Suprapubic skin (tissue), 4 donors: ENCODE results near the gene CREB3L4. TPM values are rescaled to one million over a fixed set of nuclear protein-coding genes. Genes with fewer than 3 reads are reported as not detected.
"Not testable (repeated sequence)": the region's sequence is repeated elsewhere in the genome, so short reads cannot be mapped to it uniquely, and the experiment has no call there.

Source experiments
- DNase-seq, 2 donors: peaks; one replicate each; pipeline ENCODE4 v3.0.0-alpha.2; 2019; ENCODE audit warnings: low spot score in 2 of 2
- H3K27ac ChIP-seq: fragments of 200-600 bp; sonication (generic); one replicate; pipeline ENCODE4 v1.5.1; 2019
- H3K27me3 ChIP-seq: fragments of 200-600 bp; sonication (generic); one replicate; pipeline ENCODE4 v1.5.1; 2019
- H3K36me3 ChIP-seq: fragments of 200-600 bp; sonication (generic); one replicate; pipeline ENCODE4 v1.5.1; 2019
- H3K4me1 ChIP-seq: fragments of 200-600 bp; sonication (generic); one replicate; pipeline ENCODE4 v1.5.1; 2019
- H3K4me3 ChIP-seq: fragments of 200-600 bp; sonication (generic); one replicate; pipeline ENCODE4 v1.5.1; 2019; ENCODE audit warnings: mild to moderate bottlenecking
- H3K9me3 ChIP-seq: fragments of 200-600 bp; sonication (generic); one replicate; pipeline ENCODE4 v1.5.1; 2019
- CTCF ChIP-seq, 2 donors: fragments of 200-600 bp in 1 of 2; fragments of 450-650 bp in 1 of 2; sonication (generic) in 1 of 2; IDR thresholded peaks; one replicate each; pipeline ENCODE4 v1.5.1; 2016 to 2019; ENCODE audit warnings: antibody characterized with exemption in 2 of 2, mild to moderate bottlenecking in 1 of 2, moderate library complexity in 1 of 2
- EP300 ChIP-seq: sonication (generic); formaldehyde crosslinking; IDR thresholded peaks from one replicate; pipeline ENCODE4 v1.6.1; 2017; ENCODE audit warnings: antibody characterized with exemption
- POLR2A ChIP-seq, 2 donors: fragments of 450-650 bp; IDR thresholded peaks; one replicate each; pipeline ENCODE4 v1.6.1; 2017; ENCODE audit warnings: antibody characterized with exemption in 2 of 2, mild to moderate bottlenecking in 2 of 2, moderate library complexity in 2 of 2
- POLR2AphosphoS5 ChIP-seq, 3 donors: sonication (generic); formaldehyde crosslinking; IDR thresholded peaks; one replicate each; pipeline ENCODE4 v1.6.1; 2017; ENCODE audit warnings: antibody characterized with exemption in 3 of 3
- WGBS: methylation state at CpG from one replicate; pipeline ENCODE4 v1.1.5; 2018; 5-methylcytosine and 5-hydroxymethylcytosine counted together
- total RNA-seq, 4 donors: library from RNA; depleted of rRNA; stranded (reverse); fragments of >200 nt; gene quantifications; one replicate each; pipeline ENCODE4 v1.1.0, GENCODE V29; 2016

CREB3L4 gene
- total RNA-seq, 4 donors from 2014 or later: 16.6 to 41.0 (median 20.3) TPM

- H3K36me3 ChIP-seq: peaks cover 38% of the 10 kb centered on the region
- H3K9me3 ChIP-seq: no peaks in the 10 kb centered on the region
- DNase-seq: no peak
- TF ChIP-seq POLR2A (IDR thresholded peaks at IDR 0.05): no peak
- no peak for TF ChIP-seq POLR2AphosphoS5 (IDR thresholded peaks at IDR 0.05)
- no peak for TF ChIP-seq EP300
- TF ChIP-seq CTCF (IDR thresholded peaks at IDR 0.05): no peak
- no peaks in the 10 kb centered on the region for H3K27me3 ChIP-seq
- WGBS: 64% methylated on average over 9 of the region's 9 CpGs
- H3K4me3 ChIP-seq: peak overlapping the region; percentile 75
- H3K27ac ChIP-seq: no peak overlapping the region
- H3K4me1 ChIP-seq: peaks cover 21% of the 10 kb centered on the region
Measured at GRCh38 chr1:153978274-153978909, 10.7 kb downstream of the CREB3L4 start.

DNA sequence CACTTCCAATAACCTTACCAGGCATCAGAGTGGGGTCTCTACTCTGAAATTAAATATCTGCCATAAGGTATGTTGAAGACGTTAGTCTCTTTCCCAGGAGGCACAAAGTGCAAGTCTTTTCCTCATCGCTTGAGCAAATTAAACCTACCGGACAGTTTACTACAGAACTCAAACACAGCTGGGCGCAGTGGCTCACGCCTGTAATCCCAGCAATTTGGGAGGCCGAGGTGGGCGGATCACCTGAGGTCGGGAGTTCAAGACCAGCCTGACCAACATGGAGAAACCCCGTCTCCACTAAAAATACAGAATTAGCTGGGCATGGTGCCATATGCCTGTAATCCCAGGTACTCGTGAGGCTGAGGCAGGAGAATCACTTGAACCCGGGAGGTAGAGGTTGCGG is 11.4 kb downstream of the CREB3L4 start:
- WGBS: 93% methylated on average over 12 of the region's 12 CpGs
- Histone ChIP-seq H3K4me1 (peaks cover 22% of the 10 kb centered on the region), H3K36me3 (peaks cover 31% of the 10 kb centered on the region)
- H3K27me3 ChIP-seq, H3K27ac ChIP-seq, H3K9me3 ChIP-seq, H3K4me3 ChIP-seq: not testable (repeated sequence)
- peak in 1 of 2 donors; percentile 31 for DNase-seq

DNA sequence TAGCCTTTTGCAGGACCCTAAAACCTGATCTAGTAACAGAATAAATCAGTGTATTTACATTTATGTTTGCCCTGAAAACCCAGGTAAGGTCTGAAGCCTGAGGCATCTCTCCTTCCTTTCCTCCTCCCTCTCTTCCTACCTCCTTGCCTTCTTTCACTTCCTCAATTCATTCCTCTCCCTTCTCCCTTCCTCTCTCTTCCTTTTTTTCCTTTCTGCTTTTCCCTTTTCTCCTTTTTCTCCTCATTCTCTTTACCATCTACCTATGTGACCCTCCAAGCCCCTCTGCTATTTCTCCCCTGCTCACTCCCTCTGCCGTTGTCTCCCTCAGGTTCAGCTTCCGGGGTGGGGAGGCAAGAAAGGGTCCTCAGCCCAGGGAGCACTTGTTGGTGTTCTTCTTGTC is 14.0 kb downstream of the CREB3L4 start:
- 82% methylated on average over 2 of the region's 2 CpGs for WGBS

DNA sequence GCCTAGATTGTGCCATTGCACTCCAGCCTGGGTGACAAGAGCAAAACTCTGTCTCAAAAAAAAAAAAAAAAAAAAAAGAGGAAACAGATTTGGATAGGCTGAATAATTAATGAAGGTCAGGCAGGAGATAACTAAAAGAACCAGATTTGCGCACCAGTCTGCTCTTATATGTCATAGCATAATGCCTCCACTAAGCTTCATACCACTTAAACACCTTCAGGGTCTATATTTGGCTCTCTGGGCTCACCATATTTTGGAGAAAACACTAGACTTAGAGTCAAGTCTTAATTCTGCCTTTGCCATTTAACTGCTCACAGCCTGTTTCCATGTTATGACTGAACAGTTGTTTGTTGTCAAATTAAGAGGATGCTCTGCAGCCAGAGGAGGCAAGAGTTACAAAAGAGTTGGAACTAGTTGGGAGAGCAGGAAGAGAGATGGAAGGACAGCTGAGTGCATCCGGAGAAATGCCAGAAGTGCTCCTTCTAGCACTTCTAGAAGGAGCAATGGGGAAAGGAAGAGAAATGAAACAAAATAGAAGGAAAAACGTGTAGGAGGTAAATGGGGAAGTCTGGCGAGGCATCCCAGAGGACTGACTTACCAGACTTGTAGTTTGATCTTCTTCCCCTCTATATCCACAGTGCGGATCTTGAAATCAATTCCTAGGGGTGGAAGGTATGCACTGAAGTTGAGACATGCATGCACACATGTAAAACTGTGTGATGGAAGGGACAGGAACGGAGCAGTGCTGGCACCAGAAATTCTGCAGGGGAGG is 16.6 kb downstream of the CREB3L4 start:
- peak overlapping the region; percentile 90 for H3K27ac ChIP-seq
- H3K4me3 ChIP-seq: peak overlapping the region; percentile 63

More for the DNA sequence above, 14.0 kb downstream of the CREB3L4 start:
- DNase-seq, H3K27ac ChIP-seq, H3K9me3 ChIP-seq, H3K27me3 ChIP-seq, H3K4me3 ChIP-seq: not testable (repeated sequence)
- H3K4me1 ChIP-seq: peaks cover 34% of the 10 kb centered on the region
- H3K36me3 ChIP-seq: peaks cover 20% of the 10 kb centered on the region

DNA sequence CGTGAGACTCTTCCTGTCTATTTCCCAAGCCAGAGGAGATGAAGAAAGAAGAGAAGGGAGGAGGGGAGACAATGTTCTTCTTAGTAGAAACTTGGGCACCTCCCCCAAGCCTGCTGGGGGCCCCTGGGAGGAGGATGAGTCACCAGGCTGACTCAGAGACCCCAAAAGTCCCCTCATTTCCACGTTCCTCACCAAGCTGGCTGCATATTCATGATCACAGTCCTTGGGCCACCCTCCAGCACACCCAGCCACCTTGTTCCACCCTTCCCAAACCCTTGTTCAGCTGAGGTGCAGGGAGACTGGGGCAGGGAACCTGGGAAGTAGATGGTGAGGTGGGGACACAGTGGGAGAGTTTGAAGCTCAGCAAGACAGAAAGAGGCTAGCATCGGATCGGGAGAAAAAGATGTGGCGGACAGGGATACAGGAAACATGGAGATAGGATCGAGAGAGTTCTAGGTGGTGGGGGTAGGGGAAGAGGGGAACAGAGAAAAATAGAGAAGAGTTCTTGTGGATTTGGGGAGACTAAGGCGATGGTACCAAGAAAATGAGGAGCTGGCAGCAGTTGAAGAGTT is 17.7 kb downstream of the CREB3L4 start:
- peak in 1 of 2 donors; percentile 49 for TF ChIP-seq POLR2A (IDR thresholded peaks at IDR 0.05)
- TF ChIP-seq POLR2AphosphoS5 (IDR thresholded peaks at IDR 0.05): peak in 1 of 3 donors; percentile 29
- no peak for TF ChIP-seq EP300
- peaks cover 36% of the 10 kb centered on the region for H3K4me1 ChIP-seq

More for the DNA sequence above, 16.6 kb downstream of the CREB3L4 start:
- H3K36me3 ChIP-seq: peaks cover 20% of the 10 kb centered on the region
- H3K9me3 ChIP-seq: no peaks in the 10 kb centered on the region
- TF ChIP-seq CTCF (IDR thresholded peaks at IDR 0.05) (no peak), EP300 (no peak), POLR2A (IDR thresholded peaks at IDR 0.05) (no peak), POLR2AphosphoS5 (IDR thresholded peaks at IDR 0.05) (no peak)
- H3K4me1 ChIP-seq: peaks cover 29% of the 10 kb centered on the region
- WGBS: 54% methylated on average over 6 of the region's 6 CpGs
- no peak for DNase-seq
- no peaks in the 10 kb centered on the region for H3K27me3 ChIP-seq

DNA sequence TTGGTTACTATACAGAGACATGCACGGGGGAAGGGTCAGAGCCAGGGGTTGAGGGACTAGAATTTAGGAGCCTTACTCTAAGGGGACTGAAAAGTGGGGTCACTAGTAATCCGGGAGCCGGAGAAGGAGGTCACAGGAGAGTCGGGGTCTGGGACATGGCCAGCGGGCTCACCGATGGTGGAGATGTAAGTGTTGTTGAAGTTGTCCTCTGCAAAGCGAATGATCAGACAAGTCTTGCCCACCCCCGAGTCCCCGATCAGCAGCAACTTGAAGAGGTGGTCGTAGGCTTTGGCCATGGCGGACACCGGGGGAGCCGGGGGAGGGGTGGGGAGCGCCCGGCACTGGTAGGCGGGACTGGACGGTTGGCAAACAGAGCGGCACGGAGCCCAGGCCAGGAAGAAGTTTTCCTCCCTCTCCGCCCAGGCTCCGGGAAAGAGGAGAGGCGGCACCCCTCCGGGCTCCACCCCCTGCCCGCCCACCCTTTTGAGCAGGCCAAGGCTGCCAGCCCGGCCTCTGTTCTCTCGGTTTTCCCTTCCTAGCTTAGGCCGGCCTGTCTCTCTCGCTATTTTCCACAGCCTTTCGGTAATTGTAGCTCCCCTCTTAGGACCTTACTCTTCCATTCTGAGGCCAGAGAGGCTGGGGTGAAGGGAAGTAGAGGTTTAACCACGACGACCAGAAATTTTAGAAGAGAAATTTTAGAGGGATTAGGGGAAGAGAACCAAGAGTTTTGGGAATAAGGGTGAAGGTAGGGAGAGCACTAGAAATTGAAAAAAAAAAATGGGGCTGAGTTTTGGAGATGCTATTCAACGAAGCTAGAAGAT is 18.4 kb downstream of the CREB3L4 start, which contains the start of gene RAB13:
RAB13 (minus strand) TSS at position 399 of the 821 bp plus-strand sequence; CDS start at position 296, 103 bp downstream.
- H3K4me1 ChIP-seq: peaks cover 36% of the 10 kb centered on the region

More for the DNA sequence above, 17.7 kb downstream of the CREB3L4 start:
- Histone ChIP-seq H3K36me3 (peaks cover 20% of the 10 kb centered on the region), H3K27me3 (no peaks in the 10 kb centered on the region), H3K9me3 (no peaks in the 10 kb centered on the region), H3K27ac (peak overlapping the region; percentile 90), H3K4me3 (peak overlapping the region; percentile 63)
- 10% methylated on average over 7 of the region's 7 CpGs for WGBS
- DNase-seq: peak; percentile 85 to 87

More for the DNA sequence above, 18.4 kb downstream of the CREB3L4 start, which contains the start of gene RAB13:
- peaks cover 14% of the 10 kb centered on the region for H3K36me3 ChIP-seq
- DNase-seq: peak; percentile 93
- peak within 1 kb of the TSS; percentile 90 for H3K27ac ChIP-seq
- TF ChIP-seq POLR2A (IDR thresholded peaks at IDR 0.05) (peak in 1 of 2 donors; percentile 18), CTCF (IDR thresholded peaks at IDR 0.05) (no peak)
- no peaks in the 10 kb centered on the region for H3K9me3 ChIP-seq
- no peaks in the 10 kb centered on the region for H3K27me3 ChIP-seq
- WGBS: under 1% methylated on average over 18 of the region's 32 CpGs
- peak within 1 kb of the TSS; percentile 63 for H3K4me3 ChIP-seq
